ENCODE measurements around the gene TEX51. TPM values are rescaled to one million over a fixed set of nuclear protein-coding genes. Genes with fewer than 3 reads are reported as not detected.

Gene TEX51
- total and polyA plus RNA-seq, 2 of the 4 experiments (the other 2 are of a cell fraction): not detected

DNA sequence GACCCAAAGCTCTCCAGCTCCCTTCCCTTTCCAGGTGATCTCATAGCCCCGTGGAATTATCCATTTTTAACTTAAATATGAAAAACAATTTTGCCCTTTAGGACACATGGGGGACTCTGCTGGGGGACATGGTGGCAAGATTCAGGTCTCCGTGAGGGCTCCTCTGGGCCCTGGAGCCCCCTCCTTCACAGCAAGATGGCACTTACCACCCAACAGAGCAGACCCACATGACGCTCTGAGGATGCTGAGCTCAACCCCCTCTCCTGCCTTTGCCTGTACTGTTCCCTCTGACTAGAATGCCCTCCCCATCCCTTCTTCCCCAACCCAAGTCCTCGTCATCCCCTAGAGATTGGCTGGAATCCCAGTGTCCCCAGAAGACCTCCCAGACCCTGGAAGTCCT, 17.2 kb downstream of the TEX51 start:
- DNase-seq (no peak), ATAC-seq (ENCODE audit: low read depth) (no peak)
- H3K4me2 ChIP-seq (ENCODE audit: low read depth, low read length): no peak overlapping the region
- no peak overlapping the region for H2AK9ac ChIP-seq (replicated peaks; ENCODE audit: low read depth, low read length, poor library complexity)
- TF ChIP-seq ELK1 (IDR thresholded peaks at IDR 0.05; ENCODE audit: borderline replicate concordance, low read depth, low read length) (no peak), CTCF (conservative IDR thresholded peaks at IDR 0.05; ENCODE audit: low read depth, low read length) (no peak), RCOR1 (IDR thresholded peaks at IDR 0.05; ENCODE audit: insufficient replicate concordance, low read length) (no peak), RAD21 (IDR thresholded peaks at IDR 0.05; ENCODE audit: low read length) (no peak), USF2 (IDR thresholded peaks at IDR 0.05; ENCODE audit: low read depth, low read length) (no peak), MAFK (IDR thresholded peaks at IDR 0.05; ENCODE audit: low read depth, low read length) (no peak), MAZ (IDR thresholded peaks at IDR 0.05; ENCODE audit: borderline replicate concordance, low read depth, low read length) (no peak), NFE2L2 (IDR thresholded peaks at IDR 0.05; ENCODE audit: low read depth, low read length) (no peak), BHLHE40 (IDR thresholded peaks at IDR 0.05; ENCODE audit: low read depth, low read length) (no peak), CHD1 (IDR thresholded peaks at IDR 0.05; ENCODE audit: low read depth, low read length) (no peak), RFX5 (IDR thresholded peaks at IDR 0.05; ENCODE audit: low read depth, low read length) (no peak), FOS (IDR thresholded peaks at IDR 0.05; ENCODE audit: low read depth, low read length) (no peak), MXI1 (IDR thresholded peaks at IDR 0.05; ENCODE audit: borderline replicate concordance, low read depth, low read length) (no peak)
- H3K4ac ChIP-seq (ENCODE audit: low read depth, low read length): no peak overlapping the region
- CTCF ChIA-PET: no interaction called here
- no peak overlapping the region for H3K9ac ChIP-seq (ENCODE audit: low read depth, low read length)
- H3K9me3 ChIP-seq (ENCODE audit: control insufficient read depth, insufficient read depth, low read length): no peaks in the 10 kb centered on the region
- no peak overlapping the region for H3K56ac ChIP-seq (ENCODE audit: extremely low read depth, insufficient read depth, low read length)
- H2BK20ac ChIP-seq (ENCODE audit: low read depth, low read length): no peak overlapping the region
- H3K27ac ChIP-seq (ENCODE audit: insufficient read depth, low read length): no peak overlapping the region
- BruUV-seq (replicated peaks): no TSS peak
- H2AFZ ChIP-seq (replicated peaks; ENCODE audit: low read length, poor library complexity): no peak overlapping the region
- intact Hi-C loops (cut with micrococcal nuclease) (no loop called here), in situ Hi-C loops (cut with MboI; ENCODE audit: low sequenced_read_pairs) (no loop called here), dilution Hi-C loops (cut with HindIII; ENCODE audit: low sequenced_read_pairs, unreplicated experiment) (no loop called here)
- no peak overlapping the region for H2AK5ac ChIP-seq (ENCODE audit: low read depth, low read length)
- no peaks in the 10 kb centered on the region for H4K20me1 ChIP-seq (ENCODE audit: insufficient read depth, low read length)
- H3K18ac ChIP-seq (ENCODE audit: low read depth, low read length): no peak overlapping the region
- no peak overlapping the region for H3K4me3 ChIP-seq (ENCODE audit: insufficient read depth, low read depth, low read length)
- H2BK15ac ChIP-seq (ENCODE audit: low read depth, low read length): no peak overlapping the region
- H3K79me1 ChIP-seq (ENCODE audit: low read depth in 1 of 2, low read length in 2 of 2): no peaks in the 10 kb centered on the region
- H4K91ac ChIP-seq (ENCODE audit: insufficient read depth, low read depth, low read length): no peak overlapping the region
- H4K5ac ChIP-seq (ENCODE audit: low read depth, low read length): no peak overlapping the region
- no peaks in the 10 kb centered on the region; the same call in 1 of the 2 replicates for H3K27me3 ChIP-seq (ENCODE audit: control insufficient read depth, insufficient read depth, low read length)
- no peak overlapping the region for H3K14ac ChIP-seq (replicated peaks; ENCODE audit: low read depth, low read length)
- H3K36me3 ChIP-seq (ENCODE audit: control insufficient read depth, insufficient read depth, low read length): no peaks in the 10 kb centered on the region
- POLR2A ChIA-PET (ENCODE audit: unreplicated experiment): no interaction called here
- H2BK5ac ChIP-seq (ENCODE audit: low read depth, low read length, poor library complexity, severe bottlenecking): no peak overlapping the region
- H4K8ac ChIP-seq (ENCODE audit: low read depth in 2 of 2, low read length in 2 of 2): no peak overlapping the region
- H3K4me1 ChIP-seq (ENCODE audit: control insufficient read depth, insufficient read depth, low read length): no peaks in the 10 kb centered on the region
- WGBS, 2 experiments (ENCODE audit: extremely low coverage in 2 of 2, insufficient read length in 1 of 2): no CpG with 5 or more reads among the region's 4 CpGs
- no peak overlapping the region for H2BK120ac ChIP-seq (ENCODE audit: low read depth, low read length)
- no peak overlapping the region for H3K23ac ChIP-seq (ENCODE audit: low read depth, low read length)
- no peaks in the 10 kb centered on the region for H3K9me1 ChIP-seq (ENCODE audit: insufficient read depth, low read length)

All from IMR-90 (cell line).